Thyroid gland (tissue), 4 donors: ENCODE data around the gene SEMA3A. TPM values are rescaled to one million over a fixed set of nuclear protein-coding genes. Genes with fewer than 3 reads are reported as not detected.
"Not testable (repeated sequence)": the region's sequence is repeated elsewhere in the genome, so short reads cannot be mapped to it uniquely, and the experiment has no call there.

Experiments
- DNase-seq, 2 donors: peaks; one replicate each; pipeline ENCODE4 v3.0.0-alpha.2; 2019
- H3K27ac ChIP-seq, 3 donors: fragments of 200-600 bp; sonication (generic); 1 replicate in 2 of 3; 2 replicates in 1 of 3; pipeline ENCODE4 v1.5.1; 2016 to 2019; ENCODE audit warnings: mild to moderate bottlenecking in 1 of 3, moderate library complexity in 1 of 3
- H3K27me3 ChIP-seq: fragments of 200-600 bp; sonication (generic); one replicate; pipeline ENCODE4 v1.5.1; 2019
- H3K36me3 ChIP-seq, 2 donors: fragments of 200-600 bp; sonication (generic); one replicate each; pipeline ENCODE4 v1.5.1; 2016 to 2019
- H3K4me1 ChIP-seq, 2 donors: fragments of 200-600 bp; sonication (generic); one replicate each; pipeline ENCODE4 v1.5.1; 2017 to 2019
- H3K4me3 ChIP-seq, 3 donors: fragments of 200-600 bp; sonication (generic); replicated peaks in 1 of 3; 1 replicate in 2 of 3; 2 replicates in 1 of 3; pipeline ENCODE4 v1.5.1; 2016; ENCODE audit warnings: mild to moderate bottlenecking in 1 of 3
- H3K9me3 ChIP-seq: fragments of 200-600 bp; sonication (generic); one replicate; pipeline ENCODE4 v1.5.1; 2017
- CTCF ChIP-seq, 6 experiments: fragments of 200-600 bp in 3 of 6; fragments of 450-650 bp in 3 of 6; sonication (generic) in 3 of 6; IDR thresholded peaks; one replicate each; pipeline ENCODE4 v1.5.1; 2016 to 2019; ENCODE audit warnings: antibody characterized with exemption in 6 of 6, mild to moderate bottlenecking in 2 of 6, inconsistent platforms in 1 of 6, moderate library complexity in 1 of 6
- POLR2A ChIP-seq, 2 donors: fragments of 450-650 bp; IDR thresholded peaks; one replicate each; pipeline ENCODE4 v1.6.1; 2017; ENCODE audit warnings: antibody characterized with exemption in 2 of 2, mild to moderate bottlenecking in 2 of 2, moderate library complexity in 1 of 2
- WGBS, 2 donors: methylation state at CpG; one replicate each; pipeline ENCODE4 v1.1.5; 2017; 5-methylcytosine and 5-hydroxymethylcytosine counted together
- intact Hi-C: fragments of 100-400 bp; cut with DNase I; formaldehyde crosslinking; loops from one replicate; pipeline ENCODE4 v1.15.1; 2023
- total RNA-seq, 4 donors: library from RNA; depleted of rRNA; stranded (reverse); fragments of >200 nt; gene quantifications; one replicate each; pipeline ENCODE4 v1.2.3, GENCODE V29; 2016

The SEMA3A gene
- total RNA-seq, 4 donors from 2014 or later = 6.5 to 18.0 (median 13.0) TPM

- no peaks in the 10 kb centered on the region for H3K36me3 ChIP-seq
- intact Hi-C loops = no loop called here
- WGBS, 2 donors = 85 to 93% methylated on average over 1 of the region's 1 CpG
- H3K27ac ChIP-seq = no peak overlapping the region
- DNase-seq = no peak
- H3K4me3 ChIP-seq = no peak overlapping the region
- no peaks in the 10 kb centered on the region for H3K9me3 ChIP-seq
- no peaks in the 10 kb centered on the region for H3K4me1 ChIP-seq
- H3K27me3 ChIP-seq = no peaks in the 10 kb centered on the region
- TF ChIP-seq POLR2A (IDR thresholded peaks at IDR 0.05) = no peak
- TF ChIP-seq CTCF (IDR thresholded peaks at IDR 0.05) = no peak
Observed at GRCh38 chr7:84161398-84161797, 33.2 kb downstream of the SEMA3A start.

- Histone ChIP-seq H3K9me3 (no peaks in the 10 kb centered on the region), H3K4me3 (no peak overlapping the region), H3K27me3 (no peaks in the 10 kb centered on the region), H3K27ac (no peak overlapping the region), H3K36me3 (no peaks in the 10 kb centered on the region), H3K4me1 (no peaks in the 10 kb centered on the region)
- TF ChIP-seq CTCF (IDR thresholded peaks at IDR 0.05) (no peak), POLR2A (IDR thresholded peaks at IDR 0.05) (no peak)
- intact Hi-C loops = no loop called here
- no peak for DNase-seq
Observed at GRCh38 chr7:84159435-84159834, 35.2 kb downstream of the SEMA3A start.

- 69 to 79% methylated on average over 4 of the region's 4 CpGs for WGBS, 2 donors
- Histone ChIP-seq H3K9me3 (no peaks in the 10 kb centered on the region), H3K36me3 (no peaks in the 10 kb centered on the region), H3K4me1 (no peaks in the 10 kb centered on the region), H3K27ac (no peak overlapping the region), H3K4me3 (no peak overlapping the region), H3K27me3 (no peaks in the 10 kb centered on the region)
- DNase-seq = no peak
- intact Hi-C loops = no loop called here
- no peak for TF ChIP-seq CTCF (IDR thresholded peaks at IDR 0.05)
- no peak for TF ChIP-seq POLR2A (IDR thresholded peaks at IDR 0.05)
Observed at GRCh38 chr7:84157171-84157570, 37.4 kb downstream of the SEMA3A start.

- intact Hi-C loops = no loop called here
- TF ChIP-seq POLR2A (IDR thresholded peaks at IDR 0.05) (no peak), CTCF (IDR thresholded peaks at IDR 0.05) (no peak)
- Histone ChIP-seq H3K36me3 (no peaks in the 10 kb centered on the region), H3K27me3 (no peaks in the 10 kb centered on the region), H3K4me3 (no peak overlapping the region), H3K4me1 (no peaks in the 10 kb centered on the region), H3K27ac (no peak overlapping the region), H3K9me3 (no peaks in the 10 kb centered on the region)
- DNase-seq = no peak
- WGBS, 2 donors = 69 to 75% methylated on average over 6 of the region's 6 CpGs
Observed at GRCh38 chr7:84154991-84155781, 39.4 kb downstream of the SEMA3A start.

- intact Hi-C loops = no loop called here
- TF ChIP-seq POLR2A (IDR thresholded peaks at IDR 0.05) (no peak), CTCF (IDR thresholded peaks at IDR 0.05) (no peak)
Observed at GRCh38 chr7:84152995-84153394, 41.6 kb downstream of the SEMA3A start.

GRCh38 chr7:84150370-84150769 lies 44.2 kb downstream of the SEMA3A start:
- H3K4me1 ChIP-seq, H3K27me3 ChIP-seq, DNase-seq, intact Hi-C loops, H3K4me3 ChIP-seq, H3K27ac ChIP-seq, H3K36me3 ChIP-seq, H3K9me3 ChIP-seq: not testable (repeated sequence)
- 95 to 97% methylated on average over 22 of the region's 22 CpGs for WGBS, 2 donors

More at GRCh38 chr7:84152995-84153394, 41.6 kb downstream of the SEMA3A start:
- no peak overlapping the region for H3K27ac ChIP-seq
- no peaks in the 10 kb centered on the region for H3K36me3 ChIP-seq
- H3K4me3 ChIP-seq = no peak overlapping the region
- no peaks in the 10 kb centered on the region for H3K4me1 ChIP-seq
- H3K27me3 ChIP-seq = no peaks in the 10 kb centered on the region
- no peaks in the 10 kb centered on the region for H3K9me3 ChIP-seq
- DNase-seq = no peak
